Measurements from ENCODE around the gene PSMB8. TPM values are rescaled to one million over a fixed set of nuclear protein-coding genes. Genes with fewer than 3 reads are reported as not detected.
A peak's percentile ranks its signal among the peaks of the same experiment; 100 is the strongest.

Gene PSMB8
- polyA plus RNA-seq, 1 donor (not counting 4 experiments of a cell fraction or from before 2014, with no cell fraction given) = 63.4 TPM

GRCh38 chr6:32815115-32815514, 28.7 kb downstream of the PSMB8 start:
- no peak overlapping the region for H3K4me2 ChIP-seq (ENCODE audit: control insufficient read depth, extremely low read depth, insufficient read depth, low read depth, low read length)
- DNase-seq (ENCODE audit: low read depth, low spot score) (no peak), FAIRE-seq (no peak)
- H4K20me1 ChIP-seq (ENCODE audit: control insufficient read depth, extremely low read depth, insufficient read depth, low read length) = no peaks in the 10 kb centered on the region
- dilution Hi-C loops (cut with MboI; ENCODE audit: extremely low pct_ligation_motif_present, low sequenced_read_pairs) = no loop called here
- no peak overlapping the region for H3K27ac ChIP-seq (ENCODE audit: control insufficient read depth, insufficient read depth, low read length)
- H3K9me3 ChIP-seq (ENCODE audit: control insufficient read depth, low read depth, low read length) = no peaks in the 10 kb centered on the region
- H3K36me3 ChIP-seq (ENCODE audit: control insufficient read depth in 2 of 2, extremely low read depth in 1 of 2, insufficient read depth in 2 of 2, low read length in 2 of 2) = no peaks in the 10 kb centered on the region
- H3K4me1 ChIP-seq (ENCODE audit: control insufficient read depth, extremely low read depth, insufficient read depth, low read length) = peaks cover 39% of the 10 kb centered on the region
- H3K27me3 ChIP-seq (ENCODE audit: control insufficient read depth, extremely low read depth, insufficient read depth, low read length) = no peaks in the 10 kb centered on the region
- no peaks in the 10 kb centered on the region for H3K9me1 ChIP-seq (ENCODE audit: control insufficient read depth, extremely low read depth, insufficient read depth, low read length)
- H3K9ac ChIP-seq (ENCODE audit: control insufficient read depth, extremely low read depth, insufficient read depth, low read length) = no peak overlapping the region
- no peak overlapping the region for H2AFZ ChIP-seq (ENCODE audit: control insufficient read depth, low read length)
- no peak overlapping the region for H3K4me3 ChIP-seq (ENCODE audit: control insufficient read depth in 2 of 3, extremely low read depth in 1 of 3, insufficient read depth in 2 of 3, low read depth in 1 of 3, low read length in 3 of 3)
- no peaks in the 10 kb centered on the region for H3K79me2 ChIP-seq (ENCODE audit: control insufficient read depth, insufficient read depth, low read length)
- TF ChIP-seq CTCF (optimal IDR thresholded peaks at IDR 0.05 in 1 of 3, IDR thresholded peaks at IDR 0.05 in 1 of 3, conservative IDR thresholded peaks at IDR 0.05 in 1 of 3; ENCODE audit: extremely low read depth in 1 of 3, insufficient read depth in 2 of 3, low read length in 3 of 3) (no peak), EZH2 (IDR thresholded peaks at IDR 0.05; ENCODE audit: low read length) (no peak)

- Histone ChIP-seq H3K79me2 (ENCODE audit: control insufficient read depth, insufficient read depth, low read length) (no peaks in the 10 kb centered on the region), H3K4me3 (ENCODE audit: control insufficient read depth in 2 of 3, extremely low read depth in 1 of 3, insufficient read depth in 2 of 3, low read depth in 1 of 3, low read length in 3 of 3) (no peak overlapping the region), H3K36me3 (ENCODE audit: control insufficient read depth in 2 of 2, extremely low read depth in 1 of 2, insufficient read depth in 2 of 2, low read length in 2 of 2) (no peaks in the 10 kb centered on the region), H3K4me2 (ENCODE audit: control insufficient read depth, extremely low read depth, insufficient read depth, low read depth, low read length) (no peak overlapping the region), H3K27me3 (ENCODE audit: control insufficient read depth, extremely low read depth, insufficient read depth, low read length) (no peaks in the 10 kb centered on the region), H2AFZ (ENCODE audit: control insufficient read depth, low read length) (no peak overlapping the region), H3K9me1 (ENCODE audit: control insufficient read depth, extremely low read depth, insufficient read depth, low read length) (no peaks in the 10 kb centered on the region), H4K20me1 (ENCODE audit: control insufficient read depth, extremely low read depth, insufficient read depth, low read length) (no peaks in the 10 kb centered on the region), H3K9me3 (ENCODE audit: control insufficient read depth, low read depth, low read length) (no peaks in the 10 kb centered on the region), H3K9ac (ENCODE audit: control insufficient read depth, extremely low read depth, insufficient read depth, low read length) (no peak overlapping the region), H3K27ac (ENCODE audit: control insufficient read depth, insufficient read depth, low read length) (no peak overlapping the region), H3K4me1 (ENCODE audit: control insufficient read depth, extremely low read depth, insufficient read depth, low read length) (peaks cover 29% of the 10 kb centered on the region)
- FAIRE-seq = peak; percentile 39
- no peak for TF ChIP-seq EZH2 (IDR thresholded peaks at IDR 0.05; ENCODE audit: low read length)
- TF ChIP-seq CTCF (optimal IDR thresholded peaks at IDR 0.05 in 1 of 3, IDR thresholded peaks at IDR 0.05 in 1 of 3, conservative IDR thresholded peaks at IDR 0.05 in 1 of 3; ENCODE audit: extremely low read depth in 1 of 3, insufficient read depth in 2 of 3, low read length in 3 of 3) = no peak
- dilution Hi-C loops (cut with MboI; ENCODE audit: extremely low pct_ligation_motif_present, low sequenced_read_pairs) = no loop called here
- DNase-seq (ENCODE audit: low read depth, low spot score) = no peak
These were observed 29.7 kb downstream of the PSMB8 start for GRCh38 chr6:32814145-32814544.

Measured in keratinocyte (primary cell).